DND-41 (cell line): ENCODE results near the gene MRPS35.
A peak's percentile ranks its signal among the peaks of the same experiment; 100 is the strongest.

Experiments used
- ATAC-seq: fragments of 200-7000 bp; cut with Tn5 transposase; 3 replicates; pipeline ENCODE4 v1.9.1; 2021; ENCODE audit warnings: low read depth; ENCODE audit not compliant: insufficient read depth
- DNase-seq: peaks from one replicate; pipeline ENCODE4 v3.0.0-alpha.2; 2020
- H2AFZ ChIP-seq: 2 replicates; pipeline ENCODE4 v1.6.0; 2012; ENCODE audit warnings: low read depth, low read length
- H3K27ac ChIP-seq: 2 replicates; pipeline ENCODE4 v1.5.1; 2012; ENCODE audit warnings: low read length, inconsistent platforms
- H3K27me3 ChIP-seq: fragments of 200-600 bp; sonication (generic); 2 replicates; pipeline ENCODE4 v1.6.0; 2012; ENCODE audit warnings: low read length, mild to moderate bottlenecking, inconsistent platforms; ENCODE audit not compliant: insufficient read depth, poor library complexity
- H3K36me3 ChIP-seq: 2 replicates; pipeline ENCODE4 v1.5.1; 2012; ENCODE audit warnings: low read length, inconsistent platforms; ENCODE audit not compliant: insufficient read depth
- H3K4me1 ChIP-seq: 2 replicates; pipeline ENCODE4 v1.5.1; 2012; ENCODE audit warnings: mild to moderate bottlenecking, low read length; ENCODE audit not compliant: insufficient read depth
- H3K4me2 ChIP-seq: 2 replicates; pipeline ENCODE4 v1.6.0; 2012; ENCODE audit warnings: mild to moderate bottlenecking, moderate library complexity, low read length, inconsistent platforms; ENCODE audit not compliant: insufficient read depth
- H3K4me3 ChIP-seq, 2 experiments: fragments of 200-600 bp in 1 of 2; shearing (Covaris generic) in 1 of 2; 2 replicates each; pipeline ENCODE4 v1.5.1; 2012 to 2016; ENCODE audit warnings: inconsistent platforms in 2 of 2, low read length in 2 of 2, mild to moderate bottlenecking in 2 of 2, low read depth in 1 of 2, moderate library complexity in 1 of 2
- H3K79me2 ChIP-seq: 2 replicates; pipeline ENCODE4 v1.6.0; 2012; ENCODE audit warnings: low read length, inconsistent platforms; ENCODE audit not compliant: insufficient read depth
- H3K9ac ChIP-seq: 2 replicates; pipeline ENCODE4 v1.6.0; 2012; ENCODE audit warnings: low read depth, mild to moderate bottlenecking, inconsistent platforms, low read length, moderate library complexity
- H3K9me3 ChIP-seq: 2 replicates; pipeline ENCODE4 v1.5.1; 2012; ENCODE audit warnings: low read length, moderate library complexity, mild to moderate bottlenecking, inconsistent platforms; ENCODE audit not compliant: insufficient read depth, severe bottlenecking
- H4K20me1 ChIP-seq: 2 replicates; pipeline ENCODE4 v1.6.0; 2012; ENCODE audit warnings: low read length; ENCODE audit not compliant: insufficient read depth
- CTCF ChIP-seq: IDR thresholded peaks from 2 replicates; pipeline ENCODE4 v1.5.1; 2012; ENCODE audit warnings: borderline replicate concordance, low read length, moderate library complexity, mild to moderate bottlenecking; ENCODE audit not compliant: poor library complexity, severe bottlenecking; ENCODE audit errors: extremely low read depth
- EZH2 ChIP-seq: IDR thresholded peaks from 3 replicates; pipeline ENCODE4 v1.6.1; 2012; ENCODE audit warnings: borderline replicate concordance, low read depth, mild to moderate bottlenecking, moderate library complexity, low read length, inconsistent platforms; ENCODE audit not compliant: severe bottlenecking

The MRPS35 gene

GRCh38 chr12:27710592-27711316 is at the start of gene MRPS35:
MRPS35 (plus strand) TSS chr12:27710832; CDS start chr12:27710844, 12 bp downstream.
- peak within 1 kb of the TSS; percentile 90 for H2AFZ ChIP-seq
- peak within 1 kb of the TSS; percentile 85 for H3K27ac ChIP-seq
- H3K4me1 ChIP-seq: peaks cover 33% of the 10 kb centered on the region
- H3K9me3 ChIP-seq: no peaks in the 10 kb centered on the region
- peaks cover 52% of the 10 kb centered on the region for H3K79me2 ChIP-seq
- peak within 1 kb of the TSS; percentile 84 for H3K9ac ChIP-seq
- peak within 1 kb of the TSS; percentile 73 to 84 for H3K4me3 ChIP-seq
- H4K20me1 ChIP-seq: no peaks in the 10 kb centered on the region
- peak; percentile 97 for ATAC-seq
- H3K36me3 ChIP-seq: peaks cover 27% of the 10 kb centered on the region
- TF ChIP-seq EZH2 (no peak), CTCF (peak; percentile 5)
- H3K4me2 ChIP-seq: peak within 1 kb of the TSS; percentile 91
- peak; percentile 92 for DNase-seq
- no peaks in the 10 kb centered on the region for H3K27me3 ChIP-seq

GRCh38 chr12:27665704-27666103 is 44.9 kb upstream of the MRPS35 start:
- Histone ChIP-seq H3K9ac (no peak overlapping the region), H3K4me3 (no peak overlapping the region), H3K27ac (no peak overlapping the region), H3K9me3 (no peaks in the 10 kb centered on the region), H3K36me3 (no peaks in the 10 kb centered on the region), H4K20me1 (no peaks in the 10 kb centered on the region), H3K79me2 (no peaks in the 10 kb centered on the region), H3K27me3 (no peaks in the 10 kb centered on the region), H2AFZ (no peak overlapping the region), H3K4me2 (no peak overlapping the region), H3K4me1 (peaks cover 7% of the 10 kb centered on the region; the same call in 1 of the 2 replicates)
- TF ChIP-seq CTCF: no peak
- TF ChIP-seq EZH2: no peak
- ATAC-seq (no peak), DNase-seq (no peak)

GRCh38 chr12:27666510-27666909 is 44.1 kb upstream of the MRPS35 start:
- ATAC-seq: no peak
- Histone ChIP-seq H4K20me1 (no peaks in the 10 kb centered on the region), H3K4me2 (no peak overlapping the region), H3K4me1 (peaks cover 1% of the 10 kb centered on the region; the same call in 1 of the 2 replicates), H3K27me3 (no peaks in the 10 kb centered on the region), H3K36me3 (no peaks in the 10 kb centered on the region), H3K27ac (no peak overlapping the region), H3K9me3 (no peaks in the 10 kb centered on the region), H3K4me3 (no peak overlapping the region), H2AFZ (no peak overlapping the region), H3K9ac (no peak overlapping the region), H3K79me2 (no peaks in the 10 kb centered on the region)
- no peak for TF ChIP-seq EZH2
- TF ChIP-seq CTCF: no peak
- DNase-seq: no peak
